ENCODE data around the gene MGAT5. TPM values are rescaled to one million over a fixed set of nuclear protein-coding genes. Genes with fewer than 3 reads are reported as not detected.
"Not testable (repeated sequence)": the region's sequence is repeated elsewhere in the genome, so short reads cannot be mapped to it uniquely, and the experiment has no call there.

The MGAT5 gene
- total and polyA plus RNA-seq, 5 donors: 29.0 to 156 (median 126) TPM

- Histone ChIP-seq H3K27me3 (ENCODE audit: control insufficient read depth, insufficient read depth) (no peaks in the 10 kb centered on the region), H3K4me1 (ENCODE audit: control insufficient read depth, insufficient read depth, low read length) (peaks cover 12% of the 10 kb centered on the region), H3K4me3 (ENCODE audit: low read length) (no peak overlapping the region), H3K27ac (ENCODE audit: low read length) (no peak overlapping the region), H3K9me3 (ENCODE audit: control insufficient read depth, low read length) (no peaks in the 10 kb centered on the region)
- DNase-seq (no peak), ATAC-seq (peak; percentile 21 to 36)
- intact Hi-C loops (cut with DNase I): no loop called here
- 90% methylated on average over 6 of the region's 6 CpGs for WGBS
Observed at GRCh38 chr2:134289225-134289624, 35.4 kb downstream of the MGAT5 start.

GRCh38 chr2:134290358-134290757, 36.5 kb downstream of the MGAT5 start:
- no peaks in the 10 kb centered on the region for H3K27me3 ChIP-seq (ENCODE audit: control insufficient read depth, insufficient read depth)
- no peak for ATAC-seq
- H3K4me1 ChIP-seq (ENCODE audit: control insufficient read depth, insufficient read depth, low read length): peaks cover 12% of the 10 kb centered on the region
- DNase-seq: no peak
- H3K9me3 ChIP-seq (ENCODE audit: control insufficient read depth, low read length): no peaks in the 10 kb centered on the region
- H3K27ac ChIP-seq (ENCODE audit: low read length): no peak overlapping the region
- no peak overlapping the region for H3K4me3 ChIP-seq (ENCODE audit: low read length)
- intact Hi-C loops (cut with DNase I): no loop called here

- Histone ChIP-seq H3K27ac (ENCODE audit: low read length) (no peak overlapping the region), H3K9me3 (ENCODE audit: control insufficient read depth, low read length) (no peaks in the 10 kb centered on the region), H3K4me1 (ENCODE audit: control insufficient read depth, insufficient read depth, low read length) (peaks cover 10% of the 10 kb centered on the region), H3K4me3 (ENCODE audit: low read length) (no peak overlapping the region), H3K27me3 (ENCODE audit: control insufficient read depth, insufficient read depth) (no peaks in the 10 kb centered on the region)
- intact Hi-C loops (cut with DNase I): no loop called here
- WGBS: 87% methylated on average over 3 of the region's 3 CpGs
- DNase-seq (no peak), ATAC-seq (no peak)
Observed at GRCh38 chr2:134292514-134292913, 38.6 kb downstream of the MGAT5 start.

GRCh38 chr2:134293719-134294537, 40.1 kb downstream of the MGAT5 start:
- peaks cover 10% of the 10 kb centered on the region for H3K4me1 ChIP-seq (ENCODE audit: control insufficient read depth, insufficient read depth, low read length)
- no peaks in the 10 kb centered on the region for H3K9me3 ChIP-seq (ENCODE audit: control insufficient read depth, low read length)
- no peak overlapping the region for H3K4me3 ChIP-seq (ENCODE audit: low read length)
- H3K27me3 ChIP-seq (ENCODE audit: control insufficient read depth, insufficient read depth): no peaks in the 10 kb centered on the region
- intact Hi-C loops (cut with DNase I): no loop called here
- ATAC-seq (no peak), DNase-seq (no peak)
- 92% methylated on average over 8 of the region's 8 CpGs for WGBS
- H3K27ac ChIP-seq (ENCODE audit: low read length): peak overlapping the region; percentile 22

- H3K4me3 ChIP-seq (ENCODE audit: low read length); H3K9me3 ChIP-seq (ENCODE audit: control insufficient read depth, low read length); H3K4me1 ChIP-seq (ENCODE audit: control insufficient read depth, insufficient read depth, low read length); DNase-seq; intact Hi-C loops (cut with DNase I); H3K27me3 ChIP-seq (ENCODE audit: control insufficient read depth, insufficient read depth); H3K27ac ChIP-seq (ENCODE audit: low read length); ATAC-seq: not testable (repeated sequence)
- 86% methylated on average over 3 of the region's 3 CpGs for WGBS
Observed at GRCh38 chr2:134294598-134294997, 40.7 kb downstream of the MGAT5 start.

GRCh38 chr2:134295441-134295840, 41.6 kb downstream of the MGAT5 start:
- intact Hi-C loops (cut with DNase I): no loop called here
- Histone ChIP-seq H3K4me1 (ENCODE audit: control insufficient read depth, insufficient read depth, low read length) (no peaks in the 10 kb centered on the region), H3K4me3 (ENCODE audit: low read length) (no peak overlapping the region), H3K27me3 (ENCODE audit: control insufficient read depth, insufficient read depth) (no peaks in the 10 kb centered on the region), H3K9me3 (ENCODE audit: control insufficient read depth, low read length) (no peaks in the 10 kb centered on the region), H3K27ac (ENCODE audit: low read length) (no peak overlapping the region)
- peak; percentile 65 to 69 for ATAC-seq
- 18% methylated on average over 3 of the region's 3 CpGs for WGBS
- DNase-seq: peak in 1 of 3 donors; percentile 44

GRCh38 chr2:134296301-134296700, 42.4 kb downstream of the MGAT5 start:
- H3K27me3 ChIP-seq (ENCODE audit: control insufficient read depth, insufficient read depth): no peaks in the 10 kb centered on the region
- WGBS: 60% methylated on average over 2 of the region's 2 CpGs
- H3K9me3 ChIP-seq (ENCODE audit: control insufficient read depth, low read length): no peaks in the 10 kb centered on the region
- intact Hi-C loops (cut with DNase I): no loop called here
- DNase-seq: no peak
- no peak overlapping the region for H3K4me3 ChIP-seq (ENCODE audit: low read length)
- H3K4me1 ChIP-seq (ENCODE audit: control insufficient read depth, insufficient read depth, low read length): no peaks in the 10 kb centered on the region
- H3K27ac ChIP-seq (ENCODE audit: low read length): no peak overlapping the region
- ATAC-seq: no peak

- intact Hi-C loops (cut with DNase I): no loop called here
- 100% methylated on average over 1 of the region's 1 CpG for WGBS
- Histone ChIP-seq H3K27me3 (ENCODE audit: control insufficient read depth, insufficient read depth) (no peaks in the 10 kb centered on the region), H3K27ac (ENCODE audit: low read length) (no peak overlapping the region), H3K9me3 (ENCODE audit: control insufficient read depth, low read length) (no peaks in the 10 kb centered on the region), H3K4me3 (ENCODE audit: low read length) (no peak overlapping the region), H3K4me1 (ENCODE audit: control insufficient read depth, insufficient read depth, low read length) (no peaks in the 10 kb centered on the region)
- ATAC-seq (no peak), DNase-seq (no peak)
Observed at GRCh38 chr2:134299334-134299733, 45.5 kb downstream of the MGAT5 start.

GRCh38 chr2:134300585-134300984, 46.7 kb downstream of the MGAT5 start:
- Histone ChIP-seq H3K4me3 (ENCODE audit: low read length) (no peak overlapping the region), H3K27ac (ENCODE audit: low read length) (no peak overlapping the region), H3K27me3 (ENCODE audit: control insufficient read depth, insufficient read depth) (no peaks in the 10 kb centered on the region), H3K4me1 (ENCODE audit: control insufficient read depth, insufficient read depth, low read length) (peaks cover 2% of the 10 kb centered on the region), H3K9me3 (ENCODE audit: control insufficient read depth, low read length) (no peaks in the 10 kb centered on the region)
- ATAC-seq (no peak), DNase-seq (no peak)
- intact Hi-C loops (cut with DNase I): no loop called here
- WGBS: 44% methylated on average over 1 of the region's 1 CpG

- Histone ChIP-seq H3K9me3 (ENCODE audit: control insufficient read depth, low read length) (no peaks in the 10 kb centered on the region), H3K27ac (ENCODE audit: low read length) (peak overlapping the region; percentile 33), H3K4me3 (ENCODE audit: low read length) (no peak overlapping the region), H3K27me3 (ENCODE audit: control insufficient read depth, insufficient read depth) (no peaks in the 10 kb centered on the region), H3K4me1 (ENCODE audit: control insufficient read depth, insufficient read depth, low read length) (peaks cover 2% of the 10 kb centered on the region)
- ATAC-seq (peak; percentile 84 to 88), DNase-seq (peak in 1 of 3 donors; percentile 48)
- intact Hi-C loops (cut with DNase I): no loop called here
- 30% methylated on average over 8 of the region's 8 CpGs for WGBS
Observed at GRCh38 chr2:134301099-134301927, 47.4 kb downstream of the MGAT5 start.

- Histone ChIP-seq H3K4me1 (ENCODE audit: control insufficient read depth, insufficient read depth, low read length) (peaks cover 2% of the 10 kb centered on the region), H3K9me3 (ENCODE audit: control insufficient read depth, low read length) (no peaks in the 10 kb centered on the region), H3K4me3 (ENCODE audit: low read length) (no peak overlapping the region), H3K27ac (ENCODE audit: low read length) (peak overlapping the region; percentile 33), H3K27me3 (ENCODE audit: control insufficient read depth, insufficient read depth) (no peaks in the 10 kb centered on the region)
- no peak for DNase-seq
- peak in 1 of 2 donors; percentile 12 for ATAC-seq
- WGBS: 34% methylated on average over 2 of the region's 2 CpGs
- intact Hi-C loops (cut with DNase I): no loop called here
Observed at GRCh38 chr2:134301928-134302260, 48.0 kb downstream of the MGAT5 start.
